Body of pancreas (tissue), 4 donors: ENCODE results near the gene CERK. TPM values are rescaled to one million over a fixed set of nuclear protein-coding genes. Genes with fewer than 3 reads are reported as not detected.

Experiments
- ATAC-seq: fragments of 150-250 bp; one replicate; pipeline ENCODE4 v1.9.1; 2016
- DNase-seq, 4 donors: peaks; one replicate each; pipeline ENCODE4 v3.0.0-alpha.2; 2019
- H3K27ac ChIP-seq, 4 donors: fragments of 200-600 bp; sonication (generic); 1 replicate in 3 of 4; 2 replicates in 1 of 4; pipeline versions ENCODE4 v1.5.1 to v1.6.1; 2016 to 2019; ENCODE audit warnings: mild to moderate bottlenecking in 1 of 4, mixed read lengths in 1 of 4, moderate library complexity in 1 of 4
- H3K27me3 ChIP-seq, 2 donors: fragments of 200-600 bp; sonication (generic); one replicate each; pipeline ENCODE4 v1.6.0; 2016; ENCODE audit warnings: mild to moderate bottlenecking in 1 of 2
- H3K36me3 ChIP-seq, 2 donors: fragments of 200-600 bp; sonication (generic); replicated peaks in 1 of 2; 2 replicates each; pipeline ENCODE4 v1.5.1; 2016; ENCODE audit warnings: low read depth in 2 of 2; ENCODE audit not compliant: insufficient read depth in 1 of 2
- H3K4me1 ChIP-seq: fragments of 200-600 bp; sonication (generic); one replicate; pipeline ENCODE4 v1.6.0; 2016
- H3K4me3 ChIP-seq, 2 donors: fragments of 200-600 bp; sonication (generic); 1 replicate in 1 of 2; 2 replicates in 1 of 2; pipeline ENCODE4 v1.5.1; 2016 to 2019
- H3K9me3 ChIP-seq, 3 donors: fragments of 200-600 bp; sonication (generic); 1 replicate in 2 of 3; 2 replicates in 1 of 3; pipeline ENCODE4 v1.5.1; 2016
- POLR2A ChIP-seq, 3 donors: fragments of 450-650 bp; IDR thresholded peaks; one replicate each; pipeline ENCODE4 v1.6.1; 2016; ENCODE audit warnings: antibody characterized with exemption in 3 of 3, mild to moderate bottlenecking in 2 of 3
- WGBS, 2 donors: methylation state at CpG; one replicate each; pipeline ENCODE4 v1.1.5; 2017; 5-methylcytosine and 5-hydroxymethylcytosine counted together
- intact Hi-C: fragments of 100-400 bp; cut with DNase I; formaldehyde crosslinking; loops from one replicate; pipeline ENCODE4 v1.15.1; 2023
- total RNA-seq, 2 donors: library from RNA; depleted of rRNA; stranded (reverse); fragments of >200 nt; gene quantifications; one replicate each; pipeline ENCODE4 v1.1.0, GENCODE V29; 2016
- TF ChIP-seq, protein P1 (sequence below), 7 experiments: fragments of 450-650 bp in 4 of 7; fragments of 200-600 bp in 3 of 7; sonication (generic) in 3 of 7; IDR thresholded peaks; one replicate each; pipeline ENCODE4 v1.5.1; 2016 to 2019; ENCODE audit warnings: antibody characterized with exemption in 7 of 7

Gene CERK
- total RNA-seq, 2 donors from 2014 or later = 33.6 to 46.4 TPM

DNA sequence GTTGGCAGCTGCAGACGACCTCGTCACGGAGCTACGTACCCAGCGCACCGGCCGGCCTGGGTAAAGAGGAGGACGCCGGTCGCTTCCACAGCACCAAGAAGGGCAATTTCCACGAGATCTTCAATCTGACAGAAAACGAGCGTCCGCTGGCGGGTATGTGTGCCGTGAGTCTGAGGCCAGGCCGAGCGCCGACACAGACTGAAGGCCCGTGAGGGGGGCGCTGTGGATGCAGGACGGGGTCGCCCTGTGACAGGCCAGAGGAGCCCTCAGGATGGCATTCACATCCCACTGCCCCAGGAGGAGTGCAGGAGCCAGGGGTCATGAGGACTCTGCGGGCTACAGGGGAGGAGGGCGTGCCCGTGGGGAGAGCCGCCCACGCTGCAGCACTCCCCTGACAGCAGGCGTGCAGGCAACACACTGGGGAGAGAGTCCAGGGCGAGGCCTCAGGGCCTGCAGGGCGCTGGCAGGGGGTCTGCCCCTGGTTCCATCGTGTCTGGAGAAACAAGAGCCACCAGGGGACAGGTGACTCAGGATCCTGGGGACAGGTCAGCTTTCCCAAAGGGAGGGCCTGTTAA is 64.3 kb downstream of the CERK start:
- Histone ChIP-seq H3K27ac (no peak overlapping the region), H3K36me3 (peaks cover 0 to 3% of the 10 kb centered on the region in 2 donors), H3K4me3 (no peak overlapping the region), H3K9me3 (no peaks in the 10 kb centered on the region), H3K27me3 (no peaks in the 10 kb centered on the region), H3K4me1 (no peaks in the 10 kb centered on the region)
- TF ChIP-seq POLR2A (IDR thresholded peaks at IDR 0.05) = no peak
- TF ChIP-seq, protein P1, sequence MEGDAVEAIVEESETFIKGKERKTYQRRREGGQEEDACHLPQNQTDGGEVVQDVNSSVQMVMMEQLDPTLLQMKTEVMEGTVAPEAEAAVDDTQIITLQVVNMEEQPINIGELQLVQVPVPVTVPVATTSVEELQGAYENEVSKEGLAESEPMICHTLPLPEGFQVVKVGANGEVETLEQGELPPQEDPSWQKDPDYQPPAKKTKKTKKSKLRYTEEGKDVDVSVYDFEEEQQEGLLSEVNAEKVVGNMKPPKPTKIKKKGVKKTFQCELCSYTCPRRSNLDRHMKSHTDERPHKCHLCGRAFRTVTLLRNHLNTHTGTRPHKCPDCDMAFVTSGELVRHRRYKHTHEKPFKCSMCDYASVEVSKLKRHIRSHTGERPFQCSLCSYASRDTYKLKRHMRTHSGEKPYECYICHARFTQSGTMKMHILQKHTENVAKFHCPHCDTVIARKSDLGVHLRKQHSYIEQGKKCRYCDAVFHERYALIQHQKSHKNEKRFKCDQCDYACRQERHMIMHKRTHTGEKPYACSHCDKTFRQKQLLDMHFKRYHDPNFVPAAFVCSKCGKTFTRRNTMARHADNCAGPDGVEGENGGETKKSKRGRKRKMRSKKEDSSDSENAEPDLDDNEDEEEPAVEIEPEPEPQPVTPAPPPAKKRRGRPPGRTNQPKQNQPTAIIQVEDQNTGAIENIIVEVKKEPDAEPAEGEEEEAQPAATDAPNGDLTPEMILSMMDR (IDR thresholded peaks at IDR 0.05) = no peak
- ATAC-seq (no peak), DNase-seq (no peak)
- intact Hi-C loops = no loop called here
- 86 to 90% methylated on average over 16 to 26 of the region's 32 CpGs for WGBS, 2 donors

DNA sequence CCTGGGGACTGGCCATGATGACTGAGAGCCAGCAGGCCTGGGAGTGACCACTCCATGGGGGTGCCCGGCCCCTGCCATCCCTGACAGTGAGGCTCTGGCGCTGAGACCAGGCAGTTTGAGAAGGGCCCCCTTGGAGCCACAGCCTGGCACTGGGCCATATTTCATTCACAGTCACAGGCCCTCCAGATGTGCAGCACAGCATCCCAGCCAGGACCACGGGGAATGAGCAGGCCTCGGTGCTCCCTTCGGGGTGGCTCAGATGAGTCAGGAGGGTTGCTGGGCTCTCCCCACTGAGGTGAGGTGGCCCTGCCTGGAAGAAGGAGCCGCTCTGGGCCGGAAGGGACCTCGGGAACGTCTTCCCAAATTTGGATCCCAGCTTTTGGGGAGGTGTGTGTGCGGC is 64.8 kb downstream of the CERK start:
- Histone ChIP-seq H3K27ac (no peak overlapping the region), H3K4me3 (no peak overlapping the region), H3K9me3 (no peaks in the 10 kb centered on the region), H3K4me1 (no peaks in the 10 kb centered on the region), H3K27me3 (no peaks in the 10 kb centered on the region), H3K36me3 (peaks cover 0 to 6% of the 10 kb centered on the region in 2 donors)
- WGBS, 2 donors = 96% methylated on average over 10 of the region's 10 CpGs; no CpG with 5 or more reads in 1 of the 2 donors
- no peak for TF ChIP-seq POLR2A (IDR thresholded peaks at IDR 0.05)
- TF ChIP-seq, protein P1 (IDR thresholded peaks at IDR 0.05) = no peak
- intact Hi-C loops = no loop called here
- ATAC-seq = no peak
- no peak for DNase-seq

DNA sequence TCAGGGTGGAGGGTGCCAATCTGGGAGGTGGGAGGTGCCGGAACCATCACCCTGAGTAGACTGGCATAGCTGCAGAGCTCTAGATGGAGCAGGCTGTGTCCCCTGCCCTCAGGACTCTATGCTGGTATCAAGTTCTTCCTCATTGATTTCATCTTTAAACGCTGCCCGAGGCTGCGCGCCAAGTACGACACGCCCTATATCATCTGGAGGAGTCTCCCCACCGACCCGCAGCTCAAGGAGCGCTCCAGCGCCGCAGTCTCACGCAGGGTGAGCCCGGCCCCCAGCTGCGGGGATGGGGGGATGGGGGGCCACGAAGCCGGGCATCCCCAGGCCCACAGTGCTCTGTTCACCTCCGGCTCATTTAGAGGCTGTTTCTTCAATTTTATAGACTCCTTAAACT is 65.3 kb downstream of the CERK start:
- H3K4me1 ChIP-seq = no peaks in the 10 kb centered on the region
- intact Hi-C loops = no loop called here
- no peak for ATAC-seq
- H3K4me3 ChIP-seq = no peak overlapping the region
- no peak overlapping the region for H3K27ac ChIP-seq
- no peaks in the 10 kb centered on the region for H3K27me3 ChIP-seq
- no peaks in the 10 kb centered on the region for H3K9me3 ChIP-seq
- WGBS, 2 donors = 85 to 93% methylated on average over 13 to 18 of the region's 18 CpGs
- DNase-seq = no peak
- TF ChIP-seq, protein P1 (IDR thresholded peaks at IDR 0.05) = no peak
- TF ChIP-seq POLR2A (IDR thresholded peaks at IDR 0.05) = no peak
- peaks cover 0 to 6% of the 10 kb centered on the region in 2 donors for H3K36me3 ChIP-seq

DNA sequence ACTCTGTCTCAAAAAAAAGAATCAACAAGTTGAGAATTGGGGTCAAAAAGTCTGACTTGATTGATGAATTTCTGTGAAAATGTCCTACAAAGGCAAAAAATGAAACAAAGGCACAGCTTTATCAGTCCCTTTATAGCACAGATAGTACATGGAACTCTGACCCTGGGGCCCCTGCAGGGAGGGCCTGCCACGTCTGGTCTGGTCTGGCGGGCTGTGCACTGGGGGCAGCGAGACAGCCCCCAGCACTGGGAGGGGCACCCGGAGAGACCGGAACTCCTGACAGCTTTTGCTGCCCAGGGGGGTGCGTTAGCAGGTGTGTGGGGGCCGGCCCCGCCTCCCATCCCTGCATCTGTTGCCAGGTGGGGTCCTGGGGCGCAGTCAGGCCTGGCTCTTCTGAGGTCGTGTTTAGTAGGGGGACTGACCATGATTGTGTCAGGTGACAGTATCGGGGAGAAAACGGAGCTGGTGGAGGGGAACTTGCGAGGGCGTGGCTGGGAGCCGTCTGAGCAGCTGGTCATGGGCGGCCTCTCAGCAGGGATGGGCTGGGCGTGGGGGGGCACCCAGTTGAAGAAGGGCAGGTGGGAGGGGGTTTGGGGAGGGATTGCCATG is 66.1 kb downstream of the CERK start:
- TF ChIP-seq POLR2A (IDR thresholded peaks at IDR 0.05) = no peak
- TF ChIP-seq, protein P1 (IDR thresholded peaks at IDR 0.05) = no peak
- H3K4me3 ChIP-seq = no peak overlapping the region
- 90 to 92% methylated on average over 14 to 17 of the region's 17 CpGs for WGBS, 2 donors
- H3K4me1 ChIP-seq = no peaks in the 10 kb centered on the region
- H3K27ac ChIP-seq = no peak overlapping the region
- H3K36me3 ChIP-seq = peaks cover 0 to 7% of the 10 kb centered on the region in 2 donors
- no peaks in the 10 kb centered on the region for H3K9me3 ChIP-seq
- DNase-seq (no peak), ATAC-seq (no peak)
- no peaks in the 10 kb centered on the region for H3K27me3 ChIP-seq
- intact Hi-C loops = no loop called here

DNA sequence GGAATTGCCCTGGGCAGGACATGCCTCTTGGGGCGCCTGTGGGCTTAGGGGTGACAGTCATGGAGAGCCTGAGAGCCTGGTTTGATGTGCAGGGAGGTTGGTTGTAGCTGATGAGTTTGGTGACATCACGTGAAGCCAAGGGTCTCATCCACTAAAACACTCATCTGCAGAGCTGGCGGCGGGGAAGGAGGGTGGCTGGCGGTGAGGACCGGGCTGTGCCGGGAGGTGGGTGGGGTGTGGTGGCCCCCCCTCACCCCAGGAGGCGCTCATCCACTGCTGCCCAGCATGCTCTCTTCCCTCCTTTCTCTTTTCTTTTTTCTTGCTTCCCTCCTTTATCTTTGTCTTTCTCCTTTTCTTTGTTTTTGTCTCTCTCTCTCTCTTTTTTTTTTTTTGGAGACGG is 68.9 kb downstream of the CERK start:
- no peak for ATAC-seq
- DNase-seq = no peak
- H3K27ac ChIP-seq = no peak overlapping the region
- peaks cover 0 to 12% of the 10 kb centered on the region in 2 donors for H3K36me3 ChIP-seq
- intact Hi-C loops = loop anchor here (10.0 kb wide), 1 partner anchor 104 kb away; no protein-coding TSS in a partner anchor
- WGBS, 2 donors = 96 to 99% methylated on average over 8 to 9 of the region's 9 CpGs
- H3K4me3 ChIP-seq = no peak overlapping the region
- no peaks in the 10 kb centered on the region for H3K4me1 ChIP-seq
- no peaks in the 10 kb centered on the region for H3K9me3 ChIP-seq
- no peaks in the 10 kb centered on the region for H3K27me3 ChIP-seq
- TF ChIP-seq POLR2A (IDR thresholded peaks at IDR 0.05) = no peak
- TF ChIP-seq, protein P1 (IDR thresholded peaks at IDR 0.05) = no peak
